Measurements from ENCODE around the gene CCDC85B.

Gene CCDC85B

GRCh38 chr11:65870307-65870658, 20.2 kb upstream of the CCDC85B start:
- TF ChIP-seq GATA3 (IDR thresholded peaks at IDR 0.05; ENCODE audit: low read depth, low read length) (no peak), GATA2 (IDR thresholded peaks at IDR 0.05; ENCODE audit: low read depth, low read length) (no peak)

GRCh38 chr11:65870706-65871681, 19.5 kb upstream of the CCDC85B start:
- TF ChIP-seq GATA2 (IDR thresholded peaks at IDR 0.05; ENCODE audit: low read depth, low read length), result no peak
- no peak for TF ChIP-seq GATA3 (IDR thresholded peaks at IDR 0.05; ENCODE audit: low read depth, low read length)

- TF ChIP-seq GATA2 (IDR thresholded peaks at IDR 0.05; ENCODE audit: low read depth, low read length) (no peak), GATA3 (IDR thresholded peaks at IDR 0.05; ENCODE audit: low read depth, low read length) (no peak)
Measured at GRCh38 chr11:65871811-65872548, 18.5 kb upstream of the CCDC85B start.

GRCh38 chr11:65872586-65873317, 17.7 kb upstream of the CCDC85B start, which contains the start of gene EFEMP2:
Gene EFEMP2, minus strand, starts transcription at chr11:65872800. Its CDS starts 446 bp downstream, at chr11:65872354.
- TF ChIP-seq GATA3 (IDR thresholded peaks at IDR 0.05; ENCODE audit: low read depth, low read length) (no peak), GATA2 (IDR thresholded peaks at IDR 0.05; ENCODE audit: low read depth, low read length) (no peak)

GRCh38 chr11:65873318-65874156, 16.9 kb upstream of the CCDC85B start:
- no peak for TF ChIP-seq GATA2 (IDR thresholded peaks at IDR 0.05; ENCODE audit: low read depth, low read length)
- no peak for TF ChIP-seq GATA3 (IDR thresholded peaks at IDR 0.05; ENCODE audit: low read depth, low read length)

GRCh38 chr11:65879617-65880016, 10.9 kb upstream of the CCDC85B start, which contains the start of gene CTSW:
Gene CTSW, plus strand, starts transcription at chr11:65879837. Its CDS starts 18 bp downstream, at chr11:65879855.
- TF ChIP-seq GATA3 (IDR thresholded peaks at IDR 0.05; ENCODE audit: low read depth, low read length) (no peak), GATA2 (IDR thresholded peaks at IDR 0.05; ENCODE audit: low read depth, low read length) (no peak)

GRCh38 chr11:65880027-65880426, 10.4 kb upstream of the CCDC85B start:
- TF ChIP-seq GATA3 (IDR thresholded peaks at IDR 0.05; ENCODE audit: low read depth, low read length) (no peak), GATA2 (IDR thresholded peaks at IDR 0.05; ENCODE audit: low read depth, low read length) (no peak)

- no peak for TF ChIP-seq GATA2 (IDR thresholded peaks at IDR 0.05; ENCODE audit: low read depth, low read length)
Measured at GRCh38 chr11:65880844-65881421, 9.5 kb upstream of the CCDC85B start.

- no peak for TF ChIP-seq GATA2 (IDR thresholded peaks at IDR 0.05; ENCODE audit: low read depth, low read length)
- TF ChIP-seq GATA3 (IDR thresholded peaks at IDR 0.05; ENCODE audit: low read depth, low read length), result no peak
Measured at GRCh38 chr11:65882120-65883057, 8.1 kb upstream of the CCDC85B start.

GRCh38 chr11:65883058-65883761, 7.3 kb upstream of the CCDC85B start:
- TF ChIP-seq GATA2 (IDR thresholded peaks at IDR 0.05; ENCODE audit: low read depth, low read length), result no peak
- no peak for TF ChIP-seq GATA3 (IDR thresholded peaks at IDR 0.05; ENCODE audit: low read depth, low read length)

Measured in SH-SY5Y (cell line).